HG03520 (cell line): ENCODE results near the gene USP9X.
"Not testable (repeated sequence)": the region's sequence is repeated elsewhere in the genome, so short reads cannot be mapped to it uniquely, and the experiment has no call there.

Experiments used
- ATAC-seq: cut with Tn5 transposase; IDR thresholded peaks from one replicate; pipeline ENCODE4 v1.9.1; 2021; ENCODE audit warnings: mild to moderate bottlenecking, moderate library complexity; ENCODE audit not compliant: unreplicated experiment

Gene USP9X

DNA sequence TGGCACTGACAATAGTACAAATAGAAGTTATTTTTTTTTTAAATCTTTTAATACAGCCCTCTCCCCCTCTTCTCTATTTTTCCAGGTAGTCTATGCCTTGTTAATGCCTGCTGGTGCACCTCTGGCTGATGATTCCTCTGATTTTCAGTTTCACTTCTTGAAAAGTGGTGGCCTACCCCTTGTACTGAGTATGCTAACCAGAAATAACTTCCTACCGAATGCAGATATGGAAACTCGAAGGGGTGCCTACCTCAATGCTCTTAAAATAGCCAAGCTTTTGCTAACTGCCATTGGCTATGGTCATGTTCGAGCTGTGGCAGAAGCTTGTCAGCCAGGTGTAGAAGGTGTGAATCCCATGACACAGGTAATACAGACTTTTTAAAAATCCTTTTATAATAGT is 99.1 kb downstream of the USP9X start:
- ATAC-seq: peak; percentile 61

DNA sequence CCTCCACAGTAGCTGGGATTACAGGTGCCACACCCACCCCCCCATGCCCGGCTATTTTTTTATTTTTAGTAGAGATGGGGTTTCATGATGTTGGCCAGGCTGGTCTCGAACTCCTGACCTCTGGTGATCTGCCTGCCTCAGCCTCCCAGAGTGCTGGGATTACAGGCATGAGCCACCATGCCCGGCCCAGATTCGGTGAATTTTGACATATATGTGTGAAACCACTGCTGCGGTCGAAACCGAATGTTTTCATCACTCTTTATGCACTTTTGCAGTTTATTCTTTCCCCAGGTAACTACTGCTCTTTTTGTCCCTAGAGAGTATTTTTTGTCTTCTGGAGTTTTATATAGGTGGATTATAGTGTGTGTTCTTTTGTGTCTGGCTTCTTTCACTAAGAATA is 101.7 kb downstream of the USP9X start:
- not testable (repeated sequence) for ATAC-seq

DNA sequence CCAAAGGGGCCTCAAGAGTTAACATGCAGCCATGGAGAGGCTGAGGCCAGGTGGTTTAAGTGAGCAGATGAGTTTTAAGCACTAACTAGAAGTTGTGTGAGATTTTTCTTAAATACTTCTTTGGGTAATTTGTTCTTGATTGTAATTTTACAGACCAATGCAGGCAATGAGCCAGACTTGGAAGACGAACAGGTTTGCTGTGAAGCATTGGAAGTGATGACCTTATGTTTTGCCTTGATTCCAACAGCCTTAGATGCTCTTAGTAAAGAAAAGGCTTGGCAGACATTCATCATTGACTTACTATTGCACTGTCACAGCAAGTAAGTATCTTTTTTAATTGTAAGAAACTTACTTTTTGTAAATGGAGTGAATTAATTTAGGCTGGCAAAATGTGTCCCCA is 103.9 kb downstream of the USP9X start:
- no peak for ATAC-seq

DNA sequence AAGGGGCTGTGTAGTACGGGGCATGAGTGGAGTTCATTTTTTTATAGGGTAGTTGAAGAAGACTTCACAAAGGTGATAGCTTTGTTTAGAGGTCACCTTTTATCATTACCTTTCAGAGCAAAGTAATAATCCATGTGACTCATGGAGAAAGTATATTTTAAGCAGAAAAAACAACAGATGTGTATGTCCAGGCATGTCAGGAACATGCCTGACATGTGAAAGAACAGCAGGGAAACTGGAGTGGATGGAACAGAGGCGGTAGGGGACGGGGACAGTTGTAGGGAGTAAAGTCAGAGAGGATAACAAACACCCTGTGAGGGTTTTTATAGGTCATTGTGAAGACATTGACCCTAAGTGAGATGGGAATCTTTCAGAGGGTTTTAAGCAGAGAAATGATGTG is 107.6 kb downstream of the USP9X start:
- no peak for ATAC-seq

DNA sequence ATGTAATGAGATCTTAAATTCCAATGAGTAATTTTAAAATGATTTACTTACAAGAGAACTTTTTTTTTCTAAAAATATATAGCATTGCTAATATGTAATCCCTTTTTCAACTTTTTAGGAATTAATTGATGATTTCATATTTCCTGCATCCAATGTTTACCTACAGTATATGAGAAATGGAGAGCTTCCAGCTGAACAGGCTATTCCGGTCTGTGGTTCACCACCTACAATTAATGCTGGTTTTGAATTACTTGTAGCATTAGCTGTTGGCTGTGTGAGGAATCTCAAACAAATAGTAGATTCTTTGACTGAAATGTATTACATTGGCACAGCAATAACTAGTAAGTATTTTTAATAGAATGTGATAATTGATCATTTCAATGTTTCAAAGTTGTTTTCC is 113.2 kb downstream of the USP9X start:
- ATAC-seq: no peak

DNA sequence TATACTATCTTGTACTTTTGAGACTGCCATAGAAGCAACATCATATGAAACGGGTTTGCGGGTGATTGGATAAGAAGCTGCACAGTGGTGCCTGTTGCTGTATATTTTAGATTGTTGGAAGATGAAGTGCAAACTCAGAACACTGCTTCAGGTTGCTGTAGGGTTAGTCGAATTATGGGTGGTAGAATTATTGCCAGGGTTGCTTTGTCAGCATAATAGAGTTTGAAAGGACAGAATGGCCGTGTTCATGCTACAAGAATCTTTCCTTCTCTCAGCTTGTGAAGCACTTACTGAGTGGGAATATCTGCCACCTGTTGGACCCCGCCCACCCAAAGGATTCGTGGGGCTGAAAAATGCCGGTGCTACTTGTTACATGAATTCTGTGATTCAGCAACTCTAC is 115.5 kb downstream of the USP9X start:
- no peak for ATAC-seq

DNA sequence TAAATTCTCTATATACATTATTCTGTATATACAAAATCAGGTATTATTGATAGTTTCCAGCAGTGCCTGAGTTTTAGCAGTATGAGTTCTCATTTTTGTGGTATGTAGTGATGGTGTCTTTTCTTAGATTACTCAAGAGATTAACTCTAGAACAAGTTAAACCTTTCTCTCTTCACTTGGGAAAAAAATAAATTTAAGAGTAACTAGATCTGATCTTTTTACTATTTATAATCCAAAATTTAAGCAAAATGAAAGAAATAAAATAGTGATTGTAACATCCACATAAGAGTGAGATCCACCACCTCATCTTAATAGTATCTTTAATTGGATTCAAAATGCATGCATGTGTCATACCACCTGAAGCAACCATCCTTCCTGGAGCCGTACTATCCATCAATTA is 124.6 kb downstream of the USP9X start:
- ATAC-seq: no peak

DNA sequence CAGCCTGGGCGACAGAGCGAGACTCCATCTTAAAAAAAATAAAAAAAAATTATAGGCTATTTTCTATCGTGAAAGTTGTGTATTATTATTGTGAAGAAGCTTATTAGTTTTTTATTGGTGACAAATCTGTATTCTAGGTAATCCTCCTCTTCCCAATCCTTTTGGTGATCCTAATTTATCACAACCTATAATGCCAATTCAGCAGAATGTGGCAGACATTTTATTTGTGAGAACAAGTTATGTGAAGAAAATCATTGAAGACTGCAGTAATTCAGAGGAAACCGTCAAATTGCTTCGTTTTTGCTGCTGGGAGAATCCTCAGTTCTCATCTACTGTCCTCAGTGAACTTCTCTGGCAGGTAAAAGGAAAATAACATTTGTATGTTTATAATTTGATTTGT is 139.4 kb downstream of the USP9X start:
- no peak for ATAC-seq

DNA sequence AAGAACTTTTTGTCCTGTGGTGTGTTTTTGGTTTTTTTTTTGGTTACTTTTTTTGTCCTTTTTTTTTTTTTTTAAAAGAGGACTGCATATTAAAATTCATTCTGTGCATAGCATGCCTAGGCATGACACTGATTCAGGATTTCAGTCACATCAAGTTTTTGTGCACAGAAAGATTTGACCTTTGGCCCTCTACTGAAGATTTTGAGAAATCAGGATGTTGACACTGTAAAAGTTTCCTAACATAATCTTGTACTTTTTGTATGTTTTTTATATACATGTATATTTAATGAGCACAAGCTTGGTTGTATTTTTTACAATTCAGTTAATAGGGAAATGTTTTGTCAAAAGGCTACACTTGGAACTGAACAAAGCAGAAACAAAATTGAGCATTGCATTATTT is 148.7 kb downstream of the USP9X start:
- ATAC-seq: no peak

DNA sequence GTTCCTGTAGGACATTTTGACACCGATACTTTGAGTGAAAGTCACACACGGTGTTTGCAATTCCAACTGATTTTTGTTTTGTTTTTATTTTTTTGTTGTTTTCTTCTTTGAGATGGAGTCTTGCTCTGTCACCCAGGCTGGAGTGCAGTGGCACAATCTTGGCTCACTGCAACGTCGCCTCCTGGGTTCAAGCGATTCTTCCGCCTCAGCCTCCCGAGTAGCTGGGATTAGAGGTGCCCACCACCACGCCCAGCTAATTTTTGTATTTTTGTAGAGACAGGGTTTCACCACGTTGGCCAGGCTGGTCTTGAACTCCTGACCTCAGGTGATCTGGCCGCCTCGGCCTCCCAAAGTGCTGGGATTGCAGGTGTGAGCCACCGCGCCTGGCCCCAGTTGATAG is 149.2 kb downstream of the USP9X start:
- ATAC-seq: not testable (repeated sequence)

DNA sequence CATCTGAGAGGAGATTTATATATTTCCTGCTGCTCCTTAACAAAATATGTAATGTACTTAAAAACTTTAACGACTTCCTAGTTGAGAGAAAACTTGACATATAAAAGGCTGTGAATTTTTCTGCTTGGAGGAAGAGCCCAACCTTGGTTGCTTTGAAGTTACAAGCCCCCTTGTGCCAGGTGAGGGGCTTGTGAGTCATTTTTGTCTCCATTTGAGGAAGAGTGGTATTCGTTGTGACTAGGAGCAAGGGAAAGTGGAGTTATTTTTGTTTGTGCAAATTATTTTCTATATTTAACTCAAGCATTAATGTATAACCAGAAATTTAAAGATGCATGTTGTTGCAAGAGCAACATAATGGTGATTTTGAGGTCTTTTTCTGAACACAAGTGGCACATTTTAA is 149.7 kb downstream of the USP9X start:
- no peak for ATAC-seq

DNA sequence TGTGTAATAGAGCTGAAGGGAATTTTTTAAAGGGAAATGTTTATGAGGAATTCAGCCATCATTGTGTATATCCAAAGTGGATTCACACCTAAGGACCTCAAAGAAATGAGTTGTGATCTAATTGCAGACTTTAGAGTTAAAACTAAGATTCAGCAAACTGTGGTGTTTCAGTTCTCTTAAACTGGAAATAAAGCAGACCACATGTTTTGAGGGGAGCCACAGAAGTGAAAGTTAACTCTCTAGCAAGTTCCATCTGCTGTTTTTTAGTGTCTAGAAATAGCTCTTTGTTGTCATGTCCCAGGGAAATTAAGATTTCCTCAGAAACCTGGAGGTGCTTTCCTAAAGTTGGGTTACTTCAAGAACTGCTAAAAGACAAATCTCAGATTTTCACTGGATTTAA is 151.4 kb downstream of the USP9X start:
- ATAC-seq: peak; percentile 67

DNA sequence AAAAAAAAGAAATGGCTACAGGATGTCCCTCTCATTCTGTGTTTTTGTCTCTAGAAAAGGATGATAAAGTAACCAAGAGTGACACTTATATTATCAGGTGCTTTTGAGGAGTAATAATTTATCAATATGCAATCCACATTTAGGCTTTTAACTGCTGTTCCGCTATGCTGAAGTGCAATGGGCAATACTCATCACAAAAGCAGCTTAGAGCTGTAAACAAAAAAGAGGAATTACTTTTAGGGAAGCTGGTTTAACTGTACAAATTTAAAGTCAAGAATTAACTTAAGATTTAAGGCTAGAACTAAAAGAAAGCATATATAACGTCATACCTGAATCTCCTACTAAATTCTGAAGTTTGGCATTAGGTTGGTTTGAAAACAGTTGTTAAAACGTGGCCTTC is 155.3 kb downstream of the USP9X start:
- ATAC-seq: no peak

DNA sequence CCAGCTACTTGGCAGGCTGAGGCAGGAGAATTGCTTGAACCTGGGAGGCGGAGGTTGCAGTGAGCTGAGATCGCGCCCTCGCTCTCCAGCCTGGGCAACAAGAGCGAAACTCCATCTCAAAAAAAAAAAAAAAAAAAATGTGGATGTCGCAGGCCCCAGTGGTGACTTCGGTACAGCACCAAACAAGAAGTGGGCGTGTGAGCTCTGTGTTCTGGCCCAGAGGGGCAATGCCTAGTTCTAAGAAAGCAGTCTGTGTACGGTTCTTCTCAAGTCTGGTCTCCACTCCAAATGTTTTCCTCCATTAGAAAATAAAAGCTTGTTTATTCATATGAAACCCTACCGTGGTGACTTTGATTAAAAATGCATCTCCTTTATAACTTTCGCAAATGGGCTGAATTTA is 156.7 kb downstream of the USP9X start:
- ATAC-seq: no peak

DNA sequence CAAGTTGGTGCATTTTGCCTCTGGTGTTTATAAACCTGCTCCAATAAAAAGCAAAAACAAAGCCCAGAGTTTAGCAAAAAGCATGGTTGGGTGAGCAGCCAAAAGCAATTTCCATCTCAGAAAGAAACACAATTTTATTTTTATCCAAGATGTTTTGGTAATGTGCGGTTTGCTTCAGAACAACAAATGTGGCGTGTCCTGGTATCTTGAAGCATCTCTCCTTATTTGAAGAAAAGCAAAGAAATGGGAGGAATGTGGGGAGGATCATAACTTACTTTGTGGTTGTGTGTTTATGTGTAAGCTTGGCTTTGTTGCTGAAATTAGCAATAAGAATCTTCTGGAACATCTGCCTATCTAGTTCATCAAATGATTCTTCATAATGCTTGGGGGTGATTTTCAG is 160.4 kb downstream of the USP9X start:
- ATAC-seq: no peak

DNA sequence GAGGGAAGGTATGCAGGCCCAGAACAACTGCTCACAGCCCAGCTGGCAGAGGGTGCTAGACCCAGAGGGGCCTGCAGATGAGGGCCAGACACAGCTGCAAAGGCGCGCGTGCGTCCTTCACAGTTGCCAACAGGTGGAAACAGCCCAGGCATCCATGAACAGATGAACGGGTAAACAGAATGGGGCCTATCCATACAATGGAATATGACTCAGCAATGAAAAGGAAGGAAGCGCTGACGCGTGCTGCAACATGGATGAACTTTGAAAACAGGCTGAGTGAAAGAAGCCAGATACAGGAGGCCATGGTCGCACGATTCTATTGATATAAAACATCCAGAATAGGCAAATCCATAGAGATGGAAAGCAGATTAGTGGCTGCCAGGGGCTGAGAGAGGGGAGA is 165.6 kb downstream of the USP9X start:
- no peak for ATAC-seq

DNA sequence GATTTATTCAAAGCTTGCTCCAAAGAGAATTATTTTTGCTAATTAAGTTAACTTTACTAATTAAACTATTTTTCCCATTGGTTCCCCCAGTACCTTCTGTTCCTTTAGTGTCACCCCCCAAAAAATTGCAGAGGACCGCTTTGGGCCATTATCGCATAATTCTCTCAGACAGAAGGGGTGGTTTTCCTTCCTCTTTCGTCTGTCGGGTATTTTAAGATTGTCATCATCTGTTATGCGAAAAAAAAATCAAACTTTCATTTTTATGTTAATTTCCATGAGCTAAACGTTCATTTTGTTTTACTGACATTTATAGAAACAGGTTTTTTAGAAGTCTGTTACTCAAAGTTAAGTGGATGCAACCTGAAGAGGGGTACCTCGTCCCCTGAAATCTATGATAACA is 172.6 kb downstream of the USP9X start:
- ATAC-seq: no peak

DNA sequence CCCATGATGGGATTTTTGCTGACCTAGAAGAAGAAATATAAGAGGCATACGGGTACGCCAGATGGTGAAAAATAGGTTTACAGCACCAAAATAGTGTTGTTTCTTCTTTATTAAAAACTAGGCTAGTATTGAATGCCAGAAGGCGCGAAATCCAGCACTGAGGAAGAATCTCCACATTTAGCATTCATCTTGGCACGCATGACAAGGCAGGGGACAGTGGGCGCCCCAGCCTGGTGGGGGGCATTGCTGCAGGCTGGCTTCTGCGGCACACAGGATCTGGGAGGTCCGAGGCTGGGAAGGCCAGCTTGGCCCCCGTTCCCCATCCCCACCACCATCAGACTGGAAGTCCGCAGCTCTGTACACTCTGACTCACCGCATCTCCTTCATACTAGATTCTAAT is 173.0 kb downstream of the USP9X start:
- ATAC-seq: no peak

DNA sequence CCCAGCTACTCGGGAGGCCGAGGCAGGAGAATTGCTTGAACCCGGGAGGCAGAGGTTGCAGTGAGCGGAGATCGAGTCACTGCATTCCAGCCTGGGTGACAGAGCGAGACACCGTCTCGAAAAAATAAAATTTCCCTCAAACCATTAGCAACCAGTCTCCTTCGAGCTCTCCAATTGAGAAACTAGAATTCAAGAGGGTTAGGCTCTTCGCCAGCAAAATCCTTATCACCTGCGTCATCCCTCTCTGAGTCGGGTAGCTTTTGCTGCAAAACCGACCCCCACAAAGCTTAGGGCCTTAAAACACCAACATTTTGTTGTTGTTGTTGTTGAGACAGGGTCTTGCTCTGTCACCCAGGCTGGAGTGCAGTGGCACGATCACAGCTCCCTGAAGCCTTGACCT is 173.6 kb downstream of the USP9X start:
- no peak for ATAC-seq

DNA sequence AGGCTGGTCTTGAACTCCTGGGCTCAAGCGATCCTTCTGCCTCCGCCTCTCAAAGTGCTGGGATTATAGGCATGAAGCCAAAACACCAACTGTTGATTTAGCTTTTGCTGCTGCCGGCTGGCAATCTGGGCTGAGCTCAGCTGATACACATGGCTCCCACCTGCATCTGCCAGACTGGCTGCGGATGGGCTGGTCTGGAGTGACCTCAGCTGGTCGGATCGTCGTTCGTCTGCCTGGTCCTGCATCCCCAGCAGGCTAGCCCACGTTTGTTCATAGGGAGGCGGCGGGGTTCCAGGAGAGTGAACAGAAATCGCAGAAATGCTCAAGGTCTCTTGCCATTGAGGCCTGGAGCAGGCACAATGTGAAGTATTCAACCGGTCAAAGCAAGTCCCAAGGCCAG is 174.3 kb downstream of the USP9X start:
- ATAC-seq: no peak

DNA sequence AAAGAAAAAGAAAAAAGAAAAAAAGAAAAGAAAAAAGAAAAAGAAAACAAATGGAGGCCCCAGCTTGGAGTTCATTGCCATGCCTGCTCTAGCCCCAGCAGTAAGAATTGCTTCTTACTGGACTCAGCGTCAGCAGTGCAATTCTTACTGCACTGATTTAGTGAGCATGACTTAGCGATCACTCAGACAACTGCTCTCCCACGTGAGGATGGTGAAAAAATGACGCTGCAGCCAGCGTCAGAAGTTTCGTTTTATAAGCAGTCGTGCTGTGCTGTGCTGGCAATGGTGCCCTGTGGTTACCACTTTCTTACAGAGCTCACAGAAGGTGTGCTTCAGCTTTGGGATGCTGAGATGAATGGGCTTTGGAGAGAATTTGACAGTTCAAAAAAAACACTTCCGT is 180.4 kb downstream of the USP9X start:
- ATAC-seq: no peak

DNA sequence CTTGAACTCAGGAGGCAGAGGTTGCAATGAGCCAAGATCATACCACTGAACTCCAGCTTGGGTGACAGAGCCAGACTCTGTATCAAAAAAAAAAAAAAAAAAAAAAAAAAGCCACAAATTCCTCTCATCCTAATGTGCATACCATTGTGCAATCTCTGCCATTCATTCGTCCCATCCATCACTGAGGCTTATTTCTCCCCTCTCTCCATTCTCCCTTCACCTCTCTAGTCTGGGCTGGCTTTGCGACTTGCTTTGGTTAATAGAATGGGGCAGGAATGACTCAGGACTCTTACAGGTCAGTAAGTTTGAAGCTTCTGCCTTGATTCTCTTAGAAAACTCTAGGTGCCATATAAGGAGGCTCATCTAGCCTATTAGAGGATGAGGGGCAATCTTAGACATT is 188.4 kb downstream of the USP9X start:
- ATAC-seq: no peak

DNA sequence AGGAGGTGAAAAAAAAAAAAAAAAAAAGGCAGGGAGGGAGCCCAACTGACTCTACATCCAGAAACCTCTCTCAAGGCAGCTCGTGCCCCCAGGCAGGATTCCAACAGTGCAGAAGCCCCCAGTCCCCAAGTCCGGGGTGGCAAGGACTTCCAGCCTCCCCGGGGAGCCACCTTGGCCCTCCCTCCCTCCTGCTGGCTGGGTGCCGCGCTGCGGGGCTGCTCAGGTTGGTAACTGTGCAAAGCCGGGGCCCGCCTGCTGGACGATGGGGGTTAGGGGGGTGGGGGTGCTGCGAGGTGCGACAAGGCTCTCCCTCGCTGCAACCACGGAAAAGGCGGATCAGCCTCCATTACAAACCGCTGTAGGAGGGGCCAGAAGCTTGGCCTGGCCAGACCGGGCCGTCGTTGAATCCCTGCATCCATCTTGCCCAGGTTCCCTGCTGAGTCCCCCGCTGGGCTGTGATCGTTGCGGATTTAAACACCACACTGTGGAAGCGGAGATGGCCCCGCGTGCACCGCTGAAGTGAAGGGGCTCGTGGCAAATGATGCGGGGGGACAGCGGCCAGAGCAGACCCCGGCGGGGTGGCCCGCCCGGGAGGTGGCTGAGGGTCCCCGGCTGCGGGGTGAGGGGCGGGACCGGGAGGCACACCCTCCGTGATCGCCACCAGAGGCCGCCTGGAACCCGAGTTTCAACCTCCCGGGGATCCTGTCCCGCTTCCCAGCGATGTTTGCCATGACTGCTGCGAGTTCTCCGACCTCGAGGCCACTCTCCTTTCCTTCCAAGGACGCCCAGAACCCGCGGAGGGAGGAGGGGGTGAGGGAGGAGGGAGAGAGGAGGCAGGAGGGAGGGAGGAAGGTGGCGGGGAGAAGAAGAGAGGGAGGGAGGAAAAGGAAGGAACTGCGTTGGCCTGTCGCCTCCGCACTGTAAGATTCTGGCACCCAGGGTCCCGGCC is 190.7 kb downstream of the USP9X start:
- ATAC-seq: no peak
